PC-3 (cell line): ENCODE measurements around the gene CCL20. TPM values are rescaled to one million over a fixed set of nuclear protein-coding genes. Genes with fewer than 3 reads are reported as not detected.

ENCODE experiments used
- ATAC-seq: fragments of 200-7000 bp; cut with Tn5 transposase; 2 replicates; pipeline ENCODE4 v1.9.1; 2020; ENCODE audit warnings: mild to moderate bottlenecking, moderate library complexity
- BruUV-seq: library from RNA; stranded (reverse); fragments of 400-500 nt; replicated peaks from 2 replicates; lab custom pipeline; 2021; lab: Mats Ljungman, UMichigan
- CTCF ChIA-PET: fragments of 300-600 bp; sonication (Branson Sonifier 250); formaldehyde crosslinking; loops from one replicate; lab custom pipeline; 2022; ENCODE audit warnings: antibody characterized with exemption; lab: Charles Lee
- POLR2A ChIA-PET: fragments of 300-600 bp; sonication (Branson Sonifier 250); formaldehyde crosslinking; loops from one replicate; lab custom pipeline; 2022; ENCODE audit warnings: antibody characterized with exemption; ENCODE audit not compliant: unreplicated experiment; lab: Charles Lee
- DNase-seq: peaks from one replicate; pipeline ENCODE4 v3.0.0-alpha.2; 2015
- H2AFZ ChIP-seq: fragments of 300-600 bp; sonication (generic); 2 replicates; pipeline ENCODE4 v1.6.0; 2016; ENCODE audit warnings: antibody characterized with exemption, low read length
- H3F3A ChIP-seq: fragments of 300-600 bp; sonication (generic); one replicate; pipeline ENCODE4 v1.6.0; 2017; ENCODE audit warnings: antibody characterized with exemption, low read length, control low read depth, mild to moderate bottlenecking; ENCODE audit not compliant: unreplicated experiment
- H3K27ac ChIP-seq: fragments of 300-600 bp; sonication (generic); 2 replicates; pipeline ENCODE4 v1.5.1; 2016; ENCODE audit warnings: mild to moderate bottlenecking, low read length
- H3K27me3 ChIP-seq: fragments of 300-600 bp; sonication (generic); 2 replicates; pipeline ENCODE4 v1.6.1; 2016; ENCODE audit warnings: low read length, mixed read lengths
- H3K36me3 ChIP-seq: fragments of 300-600 bp; sonication (generic); 2 replicates; pipeline ENCODE4 v1.6.1; 2016; ENCODE audit warnings: low read depth, mixed run types, low read length, mixed read lengths
- H3K4me1 ChIP-seq: fragments of 300-600 bp; sonication (generic); 2 replicates; pipeline ENCODE4 v1.5.1; 2016; ENCODE audit warnings: low read length; ENCODE audit not compliant: insufficient read depth
- H3K4me2 ChIP-seq: fragments of 300-600 bp; sonication (generic); 2 replicates; pipeline ENCODE4 v1.6.0; 2016; ENCODE audit warnings: low read length
- H3K4me3 ChIP-seq: fragments of 300-600 bp; sonication (generic); 2 replicates; pipeline ENCODE4 v1.5.1; 2016; ENCODE audit warnings: mild to moderate bottlenecking, low read length, mixed read lengths
- H3K79me2 ChIP-seq: fragments of 300-600 bp; sonication (generic); 2 replicates; pipeline ENCODE4 v1.6.1; 2017; ENCODE audit warnings: low read length, mixed read lengths
- H3K9ac ChIP-seq: fragments of 300-600 bp; sonication (generic); 2 replicates; pipeline ENCODE4 v1.6.0; 2016; ENCODE audit warnings: mild to moderate bottlenecking, low read length
- H3K9me2 ChIP-seq: fragments of 300-600 bp; sonication (generic); replicated peaks from 2 replicates; pipeline ENCODE4 v1.6.1; 2016; ENCODE audit warnings: mixed run types, low read length, mixed read lengths
- H3K9me3 ChIP-seq: fragments of 300-600 bp; sonication (generic); 2 replicates; pipeline ENCODE4 v1.6.1; 2016; ENCODE audit warnings: low read length, mixed read lengths
- H4K20me1 ChIP-seq: fragments of 300-600 bp; sonication (generic); 2 replicates; pipeline ENCODE4 v1.6.1; 2016; ENCODE audit warnings: low read length, mixed read lengths
- EZH2 ChIP-seq: fragments of 300-600 bp; sonication (generic); IDR thresholded peaks from one replicate; pipeline ENCODE4 v1.6.1; 2017; ENCODE audit warnings: antibody characterized with exemption, mild to moderate bottlenecking, low read length; ENCODE audit not compliant: unreplicated experiment
- EZH2phosphoT487 ChIP-seq: fragments of 300-600 bp; sonication (generic); IDR thresholded peaks from 2 replicates; pipeline ENCODE4 v1.6.1; 2018; ENCODE audit warnings: mild to moderate bottlenecking, antibody characterized with exemption, low read length, borderline replicate concordance
- intact Hi-C: fragments of 100-400 bp; cut with micrococcal nuclease; formaldehyde crosslinking; loops from 2 replicates; pipeline ENCODE4 v1.9.0; 2023
- total RNA-seq: library from RNA; depleted of rRNA; stranded (reverse); fragments of >200 nt; gene quantifications from 2 replicates; pipeline ENCODE4 v1.2.3, GENCODE V29; 2014
- TF ChIP-seq, protein P1 (sequence below): fragments of 300-600 bp; sonication (generic); conservative IDR thresholded peaks from 2 replicates; pipeline ENCODE4 v1.5.1; 2017; ENCODE audit warnings: antibody characterized with exemption, low read depth, mild to moderate bottlenecking, low read length

CCL20 gene
- total RNA-seq, 1 experiment from 2014 or later = 1.8 TPM

GRCh38 chr2:227853204-227853629 lies 39.6 kb downstream of the CCL20 start:
- TF ChIP-seq EZH2 = no peak
- TF ChIP-seq EZH2phosphoT487 = no peak
- TF ChIP-seq, protein P1, sequence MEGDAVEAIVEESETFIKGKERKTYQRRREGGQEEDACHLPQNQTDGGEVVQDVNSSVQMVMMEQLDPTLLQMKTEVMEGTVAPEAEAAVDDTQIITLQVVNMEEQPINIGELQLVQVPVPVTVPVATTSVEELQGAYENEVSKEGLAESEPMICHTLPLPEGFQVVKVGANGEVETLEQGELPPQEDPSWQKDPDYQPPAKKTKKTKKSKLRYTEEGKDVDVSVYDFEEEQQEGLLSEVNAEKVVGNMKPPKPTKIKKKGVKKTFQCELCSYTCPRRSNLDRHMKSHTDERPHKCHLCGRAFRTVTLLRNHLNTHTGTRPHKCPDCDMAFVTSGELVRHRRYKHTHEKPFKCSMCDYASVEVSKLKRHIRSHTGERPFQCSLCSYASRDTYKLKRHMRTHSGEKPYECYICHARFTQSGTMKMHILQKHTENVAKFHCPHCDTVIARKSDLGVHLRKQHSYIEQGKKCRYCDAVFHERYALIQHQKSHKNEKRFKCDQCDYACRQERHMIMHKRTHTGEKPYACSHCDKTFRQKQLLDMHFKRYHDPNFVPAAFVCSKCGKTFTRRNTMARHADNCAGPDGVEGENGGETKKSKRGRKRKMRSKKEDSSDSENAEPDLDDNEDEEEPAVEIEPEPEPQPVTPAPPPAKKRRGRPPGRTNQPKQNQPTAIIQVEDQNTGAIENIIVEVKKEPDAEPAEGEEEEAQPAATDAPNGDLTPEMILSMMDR = no peak
- BruUV-seq = no TSS peak
- no peaks in the 10 kb centered on the region for H3F3A ChIP-seq
- peak overlapping the region; percentile 78 for H3K27ac ChIP-seq
- no peaks in the 10 kb centered on the region for H3K36me3 ChIP-seq
- no peak overlapping the region for H2AFZ ChIP-seq
- intact Hi-C loops = no loop called here
- no peaks in the 10 kb centered on the region for H3K79me2 ChIP-seq
- ChIA-PET CTCF (interaction anchor here (1.0 kb wide), 1 partner anchor 9 kb away, joined by 5 read pairs; no protein-coding TSS in a partner anchor), POLR2A (no interaction called here)
- H3K4me1 ChIP-seq = peaks cover 42% of the 10 kb centered on the region
- no peaks in the 10 kb centered on the region for H3K27me3 ChIP-seq
- DNase-seq (peak; percentile 85), ATAC-seq (peak; percentile 46)
- H3K4me3 ChIP-seq = no peak overlapping the region
- H3K9ac ChIP-seq = peak overlapping the region; percentile 37; the same call in 1 of the 2 replicates
- H3K9me3 ChIP-seq = no peaks in the 10 kb centered on the region
- H3K4me2 ChIP-seq = peak overlapping the region; percentile 19; the same call in 1 of the 2 replicates
- H3K9me2 ChIP-seq = no peaks in the 10 kb centered on the region
- no peaks in the 10 kb centered on the region for H4K20me1 ChIP-seq

DNA sequence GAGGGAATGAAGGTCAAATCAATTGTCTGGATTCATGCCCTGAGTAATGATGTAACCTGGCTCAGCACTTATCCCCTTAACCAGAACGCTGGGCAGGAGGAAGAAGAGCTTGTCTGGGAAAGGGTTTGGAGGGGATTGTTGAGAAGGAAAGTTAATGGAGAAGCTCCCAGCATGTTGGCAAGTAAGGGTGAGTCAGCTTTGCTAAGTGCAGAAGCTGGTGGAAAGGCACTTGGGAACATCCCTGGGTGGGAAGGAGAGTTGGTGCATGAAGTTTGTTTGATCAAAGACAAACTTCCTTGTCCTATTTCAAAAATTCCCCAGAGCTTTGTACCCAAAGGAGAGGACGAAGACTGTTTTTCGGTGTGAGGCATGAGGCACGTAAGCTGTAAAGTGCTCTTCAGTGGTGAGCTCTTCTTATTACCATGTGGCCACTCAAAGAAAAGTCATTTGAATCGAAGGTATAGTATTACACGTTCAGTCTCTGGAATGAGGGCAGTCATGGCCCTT lies 40.2 kb downstream of the CCL20 start:
- H3K36me3 ChIP-seq = no peaks in the 10 kb centered on the region
- no peaks in the 10 kb centered on the region for H3K79me2 ChIP-seq
- peak overlapping the region; percentile 78 for H3K27ac ChIP-seq
- peak overlapping the region; percentile 37; the same call in 1 of the 2 replicates for H3K9ac ChIP-seq
- no peaks in the 10 kb centered on the region for H3K9me2 ChIP-seq
- CTCF ChIA-PET = interaction anchor here (0.6 to 1.0 kb wide), 2 partner anchors 8 to 151 kb away, joined by 5 read pairs; no protein-coding TSS in a partner anchor
- ATAC-seq (no peak), DNase-seq (no peak)
- BruUV-seq = no TSS peak
- H3K4me1 ChIP-seq = peaks cover 36% of the 10 kb centered on the region
- TF ChIP-seq, protein P1 = no peak
- TF ChIP-seq EZH2 (no peak), EZH2phosphoT487 (no peak)
- intact Hi-C loops = no loop called here
- POLR2A ChIA-PET = no interaction called here
- H3K4me3 ChIP-seq = no peak overlapping the region
- H3K4me2 ChIP-seq = peak overlapping the region; percentile 19; the same call in 1 of the 2 replicates
- H2AFZ ChIP-seq = no peak overlapping the region
- no peaks in the 10 kb centered on the region for H3F3A ChIP-seq
- H3K9me3 ChIP-seq = no peaks in the 10 kb centered on the region
- no peaks in the 10 kb centered on the region for H3K27me3 ChIP-seq
- no peaks in the 10 kb centered on the region for H4K20me1 ChIP-seq

DNA sequence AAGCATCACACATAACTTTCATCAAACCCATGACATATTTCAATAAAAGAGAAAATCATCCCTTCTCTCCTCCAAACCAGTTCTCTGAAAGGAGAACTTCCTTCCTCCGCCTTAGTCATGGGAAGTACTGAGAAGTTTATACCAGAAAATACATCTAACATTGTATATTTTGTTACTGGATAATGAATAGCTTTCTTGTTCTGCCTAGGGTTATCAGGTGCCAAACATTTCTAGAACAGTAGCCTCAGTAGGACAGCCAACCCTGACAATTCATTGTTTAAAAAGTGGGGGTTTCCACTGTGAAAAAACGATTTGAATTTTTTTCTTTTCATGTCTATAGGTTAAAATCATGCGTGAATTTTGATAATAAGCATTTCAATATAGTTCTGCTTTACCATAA lies 41.8 kb downstream of the CCL20 start:
- ATAC-seq = no peak
- BruUV-seq = no TSS peak
- Histone ChIP-seq H3K4me2 (no peak overlapping the region), H3K79me2 (no peaks in the 10 kb centered on the region), H3F3A (no peaks in the 10 kb centered on the region), H3K4me3 (no peak overlapping the region), H4K20me1 (no peaks in the 10 kb centered on the region), H3K27me3 (no peaks in the 10 kb centered on the region), H2AFZ (no peak overlapping the region), H3K4me1 (peaks cover 19% of the 10 kb centered on the region), H3K9ac (no peak overlapping the region), H3K9me2 (no peaks in the 10 kb centered on the region), H3K9me3 (no peaks in the 10 kb centered on the region), H3K27ac (no peak overlapping the region), H3K36me3 (no peaks in the 10 kb centered on the region)
- POLR2A ChIA-PET = no interaction called here
- no peak for DNase-seq
- intact Hi-C loops = no loop called here
- CTCF ChIA-PET = no interaction called here
- TF ChIP-seq EZH2phosphoT487 (no peak), EZH2 (no peak)
- TF ChIP-seq, protein P1 = no peak
